ENCODE data around the gene TRAPPC3.
A peak's percentile ranks its signal among the peaks of the same experiment; 100 is the strongest.

TRAPPC3 gene

DNA sequence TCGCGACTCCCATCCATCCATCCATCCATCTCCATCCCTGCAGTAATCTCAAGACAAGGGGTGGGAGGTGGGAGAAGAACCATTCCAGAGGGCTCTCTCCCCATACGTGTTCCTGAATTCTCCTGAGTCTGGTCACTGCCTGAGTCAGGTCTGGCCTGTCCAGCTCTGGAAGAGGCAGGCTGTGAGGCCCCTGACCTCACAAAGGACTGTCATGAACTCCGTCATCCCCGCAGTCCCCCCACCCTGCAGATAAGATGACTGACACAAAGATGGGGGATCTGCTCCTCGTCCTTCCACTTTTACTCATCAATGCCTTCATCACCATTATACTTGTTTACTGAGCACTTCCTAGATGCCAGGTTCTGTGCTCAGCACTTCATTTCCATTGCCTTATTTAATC lies 5.0 kb upstream of the TRAPPC3 start:
- DNase-seq (ENCODE audit: low read depth in 2 of 2) = no peak

- DNase-seq (ENCODE audit: low read depth in 2 of 2) = no peak
Observed at GRCh38 chr1:36153476-36153875, 4.2 kb upstream of the TRAPPC3 start.

DNA sequence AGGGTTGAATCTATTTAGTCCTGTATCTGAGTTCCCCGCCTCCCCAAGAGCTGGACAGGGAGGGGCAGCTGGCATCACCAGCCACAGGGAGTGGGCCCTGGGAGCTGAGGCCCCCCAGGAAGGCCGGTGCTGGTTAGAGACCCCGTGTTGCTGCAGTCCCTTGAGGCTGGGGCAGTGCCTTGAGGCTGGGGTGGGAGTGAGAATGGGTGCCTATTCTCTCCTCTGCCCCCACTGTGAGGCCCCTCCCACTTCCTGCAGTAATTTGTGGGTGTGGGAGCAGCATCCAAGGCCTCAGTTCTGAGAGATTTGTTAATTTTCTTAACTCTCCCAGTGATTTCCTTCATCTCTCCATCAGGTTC lies 2.5 kb upstream of the TRAPPC3 start:
- DNase-seq (ENCODE audit: low read depth in 2 of 2) = no peak

DNA sequence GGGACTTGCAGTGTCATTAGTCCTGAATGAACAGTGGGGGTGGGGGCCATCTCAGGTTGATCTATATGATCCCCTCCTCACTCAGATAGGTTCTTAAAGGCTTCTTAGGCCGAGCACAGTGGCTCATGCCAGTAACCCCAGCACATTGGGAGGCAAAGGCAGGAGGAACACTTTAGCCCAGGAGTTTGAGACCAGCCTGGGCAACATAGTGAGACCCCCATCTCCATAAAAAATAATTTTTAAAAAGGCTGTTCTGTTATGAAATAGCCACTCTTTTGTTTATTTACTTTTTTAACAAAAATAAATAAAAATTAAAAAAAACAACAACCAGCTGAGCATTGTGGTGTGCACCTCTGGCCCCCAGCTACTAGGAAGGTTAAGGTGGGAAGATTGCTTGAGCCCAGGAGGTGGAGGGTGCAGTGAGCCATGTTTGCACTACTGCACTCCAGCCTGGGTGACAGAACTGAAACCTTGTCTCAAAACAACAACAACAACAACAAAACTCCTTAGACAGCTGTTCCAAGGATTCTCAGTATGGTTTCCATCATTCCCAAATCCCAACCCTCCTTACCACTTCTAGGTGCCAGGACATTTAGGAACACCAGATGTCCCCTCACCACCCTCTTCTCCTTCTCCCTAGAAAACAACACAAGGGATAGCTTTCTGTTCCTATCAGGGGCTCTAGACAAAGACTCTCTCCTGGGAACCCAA lies 2.0 kb upstream of the TRAPPC3 start:
- DNase-seq (ENCODE audit: low read depth in 2 of 2) = no peak

GRCh38 chr1:36150296-36151133 lies 1.2 kb upstream of the TRAPPC3 start:
- DNase-seq (ENCODE audit: low read depth in 2 of 2) = peak; percentile 39 to 74

GRCh38 chr1:36149973-36150295 lies 648 bp upstream of the TRAPPC3 start:
- DNase-seq (ENCODE audit: low read depth in 2 of 2) = no peak

DNA sequence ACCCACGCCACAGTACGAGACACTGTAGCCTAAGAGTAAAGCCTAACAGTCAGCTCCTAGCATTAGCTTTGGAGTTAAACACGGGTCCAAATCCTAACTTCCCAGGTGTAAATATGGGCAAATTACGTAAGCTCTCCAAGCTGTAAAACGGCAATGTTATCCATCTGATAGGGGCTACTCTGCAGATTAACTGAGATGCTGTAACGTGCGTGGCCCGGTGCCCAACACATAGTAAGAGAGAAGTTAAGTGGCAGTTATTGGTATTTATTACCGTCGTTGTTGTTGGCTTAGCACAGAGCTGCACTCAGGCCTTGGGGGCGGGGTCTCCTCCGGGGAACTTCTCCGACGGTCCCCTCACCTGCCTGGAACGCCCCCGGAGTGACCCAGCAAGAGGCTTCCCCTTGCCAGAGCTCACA lies 457 bp downstream of the TRAPPC3 start:
- no peak for DNase-seq (ENCODE audit: low read depth in 2 of 2)

DNA sequence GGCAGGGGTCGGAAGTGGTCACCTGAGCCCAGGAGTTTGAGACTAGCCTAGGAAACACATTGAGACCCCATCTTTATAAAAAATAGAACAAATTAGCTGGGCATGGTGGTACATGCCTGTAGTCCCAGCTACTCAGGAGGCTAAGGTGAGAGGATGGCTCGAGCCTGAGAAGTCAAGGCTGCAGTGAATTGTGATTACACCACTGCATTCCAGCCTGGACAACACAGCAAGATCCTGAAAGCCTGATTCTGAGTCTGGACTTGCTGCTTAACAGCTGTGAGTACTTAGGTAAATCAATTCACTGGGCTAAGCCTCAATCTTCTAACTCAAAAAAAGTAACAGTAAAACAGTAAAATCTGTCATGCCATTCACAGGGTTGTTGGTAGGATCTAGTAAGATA lies 4.9 kb downstream of the TRAPPC3 start:
- DNase-seq (ENCODE audit: low read depth in 2 of 2) = no peak

DNA sequence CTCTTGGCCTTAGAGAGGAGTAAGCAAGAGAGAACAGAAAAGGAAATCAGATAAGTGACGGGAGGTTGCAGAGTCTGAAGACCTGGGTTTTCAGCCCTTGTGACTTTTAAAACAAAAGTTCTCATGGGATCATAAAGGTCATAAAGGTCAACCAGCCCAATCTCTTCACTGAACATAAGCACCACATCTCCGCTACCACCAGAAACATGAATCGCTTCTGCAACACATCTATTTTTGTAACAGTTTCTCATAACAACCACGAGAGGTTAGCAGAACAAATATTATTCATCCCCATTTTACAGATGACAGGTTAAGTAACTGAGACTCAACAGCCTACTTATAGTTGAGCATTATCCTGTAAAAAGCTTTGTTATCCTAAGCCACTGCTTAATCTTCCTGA lies 5.9 kb downstream of the TRAPPC3 start:
- no peak for DNase-seq (ENCODE audit: low read depth in 2 of 2)

GRCh38 chr1:36142121-36142520 lies 7.2 kb downstream of the TRAPPC3 start:
- DNase-seq (ENCODE audit: low read depth in 2 of 2) = no peak

DNA sequence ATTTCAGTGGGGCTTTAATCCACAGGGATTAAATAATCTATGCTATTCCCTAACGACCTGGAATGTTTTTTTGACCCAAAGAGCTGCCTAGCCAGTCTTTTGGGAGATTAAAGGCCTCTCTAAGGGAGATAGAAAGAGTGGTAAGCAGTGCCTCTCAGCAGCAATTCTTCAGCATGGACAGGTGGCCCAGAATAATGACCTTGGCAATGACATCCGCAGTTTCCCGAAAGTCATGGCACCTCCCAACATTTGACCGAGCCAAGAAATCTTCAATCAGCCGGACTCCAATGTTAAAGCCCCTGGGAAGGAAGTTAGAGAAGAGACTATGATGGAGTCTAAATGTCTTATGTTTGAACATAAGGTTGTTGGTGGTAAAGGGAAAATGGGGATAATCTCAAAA lies 9.8 kb downstream of the TRAPPC3 start:
- no peak for DNase-seq (ENCODE audit: low read depth in 2 of 2)

- no peak for DNase-seq (ENCODE audit: low read depth in 2 of 2)
Observed at GRCh38 chr1:36137776-36138175, 11.5 kb downstream of the TRAPPC3 start.

DNA sequence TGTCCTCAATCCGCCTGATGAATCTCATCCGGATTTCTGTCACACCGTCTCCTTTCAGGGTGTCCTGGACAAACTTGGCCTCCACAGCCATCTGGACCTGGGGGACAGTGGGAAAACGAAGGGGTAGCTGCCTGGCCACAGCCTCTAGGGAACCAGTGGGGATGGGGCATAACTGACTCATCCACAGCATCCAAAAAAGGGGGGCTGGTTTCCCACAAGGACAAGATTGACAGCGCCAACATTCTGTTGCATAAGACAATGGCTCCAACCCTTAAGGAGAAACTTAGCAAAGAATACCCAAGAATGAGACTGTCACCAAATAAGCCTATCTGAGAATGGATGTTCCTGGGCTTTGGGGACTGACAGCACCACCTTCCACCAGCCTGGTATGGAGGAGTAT lies 12.1 kb downstream of the TRAPPC3 start:
- DNase-seq (ENCODE audit: low read depth in 2 of 2) = no peak

DNA sequence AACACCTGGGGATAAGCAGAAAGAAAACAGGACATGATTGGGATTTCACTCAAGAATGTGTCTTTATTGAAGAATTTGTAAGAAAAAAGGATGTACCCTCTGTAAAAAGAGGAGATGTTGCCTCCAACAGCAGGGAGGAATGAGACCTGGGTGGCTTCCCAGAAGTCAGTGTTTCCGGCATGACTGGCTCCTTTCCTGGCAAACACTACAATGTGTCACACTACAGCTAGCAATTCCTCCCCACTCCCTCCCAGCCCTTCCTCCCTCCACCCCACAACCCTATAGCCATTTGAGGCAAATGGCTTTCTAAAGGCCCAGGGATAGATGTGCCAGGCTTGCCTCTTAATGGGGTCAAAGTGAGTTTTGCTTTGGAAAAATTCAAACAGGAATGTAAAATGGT lies 12.8 kb downstream of the TRAPPC3 start:
- DNase-seq (ENCODE audit: low read depth in 2 of 2) = no peak

GRCh38 chr1:36135796-36136195 lies 13.5 kb downstream of the TRAPPC3 start:
- DNase-seq (ENCODE audit: low read depth in 2 of 2) = no peak

GRCh38 chr1:36135330-36135667 lies 14.0 kb downstream of the TRAPPC3 start:
- DNase-seq (ENCODE audit: low read depth in 2 of 2) = no peak

DNA sequence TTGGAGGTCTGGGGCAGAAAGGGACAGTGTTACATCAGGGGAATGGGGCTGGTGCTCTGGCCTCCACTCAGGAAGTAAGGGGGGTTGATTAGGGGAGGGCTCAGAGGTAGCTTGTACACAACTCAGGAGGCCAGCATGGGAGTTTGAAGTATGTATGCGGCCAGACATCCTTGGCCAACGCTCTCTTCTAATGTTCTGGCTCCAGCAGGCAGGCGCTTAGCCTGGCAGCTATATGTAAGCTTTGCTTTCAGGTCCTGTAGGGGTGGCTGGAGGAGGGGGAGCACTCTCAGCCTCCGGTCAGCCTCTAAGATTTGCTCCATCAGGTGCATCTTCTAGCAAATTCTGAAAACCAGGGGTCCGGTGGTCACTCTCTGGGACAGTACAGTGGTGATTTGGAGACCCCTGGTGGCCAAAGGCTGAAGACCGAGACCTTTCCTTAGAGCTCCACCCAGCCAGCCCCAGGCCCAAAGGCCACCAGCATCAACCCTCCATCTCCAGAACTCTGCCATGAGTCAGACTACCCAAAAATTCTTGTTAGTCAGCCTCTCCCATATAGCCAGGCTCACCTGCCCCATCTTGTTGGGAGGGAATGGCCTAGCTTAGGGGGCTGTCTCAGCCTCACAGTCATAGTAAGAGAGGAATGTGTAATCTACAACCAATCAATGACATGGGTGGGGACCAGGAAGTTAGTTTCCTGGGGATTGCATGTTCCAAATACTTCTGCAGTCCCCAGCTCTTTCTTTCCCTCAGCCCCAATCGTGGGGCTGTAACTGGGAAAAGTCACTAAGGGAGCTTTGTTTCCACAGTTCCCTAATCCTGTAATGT lies 14.6 kb downstream of the TRAPPC3 start:
- DNase-seq (ENCODE audit: low read depth in 2 of 2) = no peak

DNA sequence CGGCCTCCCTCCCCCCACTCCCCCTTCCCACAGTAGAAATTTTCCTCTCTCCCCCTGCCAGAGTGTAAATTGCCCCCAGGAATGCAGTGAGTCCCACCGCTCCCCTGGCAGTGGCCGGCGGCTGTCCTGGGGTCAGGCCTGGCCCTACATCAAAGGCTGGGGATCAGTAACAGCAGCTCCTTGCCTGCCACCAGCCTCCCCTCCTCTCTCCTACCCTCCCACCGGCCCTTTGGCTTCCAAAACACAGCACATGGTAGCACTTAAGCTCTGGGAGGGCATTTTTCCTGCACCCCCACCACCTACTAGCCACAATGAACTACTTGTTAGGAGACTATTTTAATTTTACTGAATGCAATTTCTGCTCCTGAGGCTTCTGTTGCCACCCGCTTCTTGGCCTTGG lies 15.3 kb downstream of the TRAPPC3 start:
- DNase-seq (ENCODE audit: low read depth in 2 of 2) = no peak

GRCh38 chr1:36133484-36133883 lies 15.8 kb downstream of the TRAPPC3 start:
- no peak for DNase-seq (ENCODE audit: low read depth in 2 of 2)

GRCh38 chr1:36132029-36132428 lies 17.3 kb downstream of the TRAPPC3 start:
- DNase-seq (ENCODE audit: low read depth in 2 of 2) = no peak

- no peak for DNase-seq (ENCODE audit: low read depth in 2 of 2)
Observed at GRCh38 chr1:36128905-36129206, 20.4 kb downstream of the TRAPPC3 start.

GRCh38 chr1:36128126-36128904 lies 21.0 kb downstream of the TRAPPC3 start:
- no peak for DNase-seq (ENCODE audit: low read depth in 2 of 2)
